NB4 (cell line): ENCODE results near the gene TANGO6.

Source experiments
- DNase-seq: peaks from one replicate; pipeline ENCODE4 v3.0.0; 2010; ENCODE audit warnings: low read depth
- H3K4me3 ChIP-seq: one replicate; pipeline ENCODE4 v1.5.1; 2011; ENCODE audit warnings: mild to moderate bottlenecking, low read depth, low read length, moderate library complexity
- MYC ChIP-seq: IDR thresholded peaks from 2 replicates; pipeline ENCODE4 v1.6.1; 2011; ENCODE audit warnings: low read depth, low read length
- POLR2A ChIP-seq: IDR thresholded peaks from 2 replicates; pipeline ENCODE4 v1.6.1; 2011; ENCODE audit warnings: mild to moderate bottlenecking; ENCODE audit not compliant: insufficient read length; ENCODE audit errors: extremely low read depth
- TF ChIP-seq, protein P1 (sequence below): IDR thresholded peaks from one replicate; pipeline ENCODE4 v1.5.1; 2012; ENCODE audit warnings: low read depth, low read length
- TF ChIP-seq, protein P2 (sequence below): IDR thresholded peaks from 2 replicates; pipeline ENCODE4 v1.6.1; 2011; ENCODE audit warnings: low read depth, low read length

The TANGO6 gene

DNA sequence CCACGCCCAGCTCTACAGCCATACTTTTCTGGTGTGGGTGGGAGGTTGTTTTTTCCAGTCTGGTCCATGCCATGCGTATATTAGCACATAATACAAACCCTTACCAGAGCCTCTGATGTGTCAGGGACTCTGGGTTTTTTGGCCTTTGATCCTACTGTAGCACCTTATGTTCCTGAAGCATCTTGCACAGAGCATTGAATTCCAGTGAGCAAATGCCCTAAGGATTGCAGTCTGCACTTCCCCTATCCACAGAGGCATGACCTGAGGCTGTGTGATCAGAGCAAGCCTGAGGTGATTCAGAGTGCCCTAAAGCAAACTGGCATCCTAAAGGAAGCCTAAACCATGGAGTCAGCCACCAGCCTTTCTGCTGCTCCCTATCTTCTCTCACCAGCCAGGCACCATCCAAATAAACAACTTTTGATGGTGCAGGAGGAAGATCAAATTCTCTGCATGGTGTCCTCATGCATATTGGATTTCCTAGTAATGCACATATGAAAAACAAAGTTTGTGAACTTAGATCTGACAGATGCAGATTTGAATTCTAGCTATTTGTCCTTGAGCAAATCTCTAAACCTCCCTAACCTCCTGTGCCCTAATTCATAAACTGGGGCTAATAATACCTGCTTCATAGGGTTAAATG is 220.9 kb downstream of the TANGO6 start:
- no peak for DNase-seq
- H3K4me3 ChIP-seq = no peak overlapping the region
- TF ChIP-seq MYC (no peak), POLR2A (no peak)
- TF ChIP-seq, protein P1, sequence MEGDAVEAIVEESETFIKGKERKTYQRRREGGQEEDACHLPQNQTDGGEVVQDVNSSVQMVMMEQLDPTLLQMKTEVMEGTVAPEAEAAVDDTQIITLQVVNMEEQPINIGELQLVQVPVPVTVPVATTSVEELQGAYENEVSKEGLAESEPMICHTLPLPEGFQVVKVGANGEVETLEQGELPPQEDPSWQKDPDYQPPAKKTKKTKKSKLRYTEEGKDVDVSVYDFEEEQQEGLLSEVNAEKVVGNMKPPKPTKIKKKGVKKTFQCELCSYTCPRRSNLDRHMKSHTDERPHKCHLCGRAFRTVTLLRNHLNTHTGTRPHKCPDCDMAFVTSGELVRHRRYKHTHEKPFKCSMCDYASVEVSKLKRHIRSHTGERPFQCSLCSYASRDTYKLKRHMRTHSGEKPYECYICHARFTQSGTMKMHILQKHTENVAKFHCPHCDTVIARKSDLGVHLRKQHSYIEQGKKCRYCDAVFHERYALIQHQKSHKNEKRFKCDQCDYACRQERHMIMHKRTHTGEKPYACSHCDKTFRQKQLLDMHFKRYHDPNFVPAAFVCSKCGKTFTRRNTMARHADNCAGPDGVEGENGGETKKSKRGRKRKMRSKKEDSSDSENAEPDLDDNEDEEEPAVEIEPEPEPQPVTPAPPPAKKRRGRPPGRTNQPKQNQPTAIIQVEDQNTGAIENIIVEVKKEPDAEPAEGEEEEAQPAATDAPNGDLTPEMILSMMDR = no peak
- TF ChIP-seq, protein P2, sequence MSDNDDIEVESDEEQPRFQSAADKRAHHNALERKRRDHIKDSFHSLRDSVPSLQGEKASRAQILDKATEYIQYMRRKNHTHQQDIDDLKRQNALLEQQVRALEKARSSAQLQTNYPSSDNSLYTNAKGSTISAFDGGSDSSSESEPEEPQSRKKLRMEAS = no peak

GRCh38 chr16:69064764-69065313 is 221.5 kb downstream of the TANGO6 start:
- no peak overlapping the region for H3K4me3 ChIP-seq
- DNase-seq = no peak
- TF ChIP-seq, protein P1 = no peak
- TF ChIP-seq POLR2A (no peak), MYC (no peak)
- TF ChIP-seq, protein P2 = no peak

GRCh38 chr16:69069504-69069903 is 226.2 kb downstream of the TANGO6 start:
- TF ChIP-seq, protein P2 = no peak
- no peak for TF ChIP-seq POLR2A
- no peak overlapping the region for H3K4me3 ChIP-seq

GRCh38 chr16:69071036-69071435 is 227.7 kb downstream of the TANGO6 start:
- TF ChIP-seq MYC (no peak), POLR2A (no peak)
- TF ChIP-seq, protein P1 = no peak
- TF ChIP-seq, protein P2 = no peak
- DNase-seq = no peak
- H3K4me3 ChIP-seq = no peak overlapping the region

More at GRCh38 chr16:69069504-69069903, 226.2 kb downstream of the TANGO6 start:
- no peak for DNase-seq

DNA sequence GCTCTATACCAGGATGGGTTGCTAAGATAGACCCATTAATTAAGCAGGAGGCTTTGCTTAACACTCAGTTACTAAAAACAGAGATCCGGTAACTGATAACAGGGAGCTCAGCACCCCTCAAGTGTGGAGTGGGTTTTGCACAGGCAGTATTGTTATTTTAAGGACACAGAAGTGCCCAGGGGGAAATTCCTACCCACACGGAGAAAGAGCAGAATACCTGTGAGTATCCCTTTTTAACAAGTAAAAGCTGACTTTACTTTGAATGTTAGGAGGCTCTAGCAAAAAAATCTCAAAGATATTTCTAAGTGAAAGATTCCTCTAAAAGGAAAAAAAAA is 229.3 kb downstream of the TANGO6 start:
- no peak overlapping the region for H3K4me3 ChIP-seq
- DNase-seq = no peak
- no peak for TF ChIP-seq POLR2A
- TF ChIP-seq, protein P2 = no peak
- TF ChIP-seq, protein P1 = no peak
- TF ChIP-seq MYC = no peak

- TF ChIP-seq, protein P1 = no peak
- TF ChIP-seq POLR2A (no peak), MYC (no peak)
- TF ChIP-seq, protein P2 = no peak
- DNase-seq = no peak
- H3K4me3 ChIP-seq = no peak overlapping the region
Measured at GRCh38 chr16:69073181-69073702, 229.9 kb downstream of the TANGO6 start.
